ENCODE results near the gene TSPOAP1.
"Not testable (repeated sequence)": the region's sequence is repeated elsewhere in the genome, so short reads cannot be mapped to it uniquely, and the experiment has no call there.

The TSPOAP1 gene

GRCh38 chr17:58345500-58345899, 16.9 kb upstream of the TSPOAP1 start:
- TF ChIP-seq CTCF (IDR thresholded peaks at IDR 0.05), result no peak
- Histone ChIP-seq H3K4me1 (ENCODE audit: control insufficient read depth in 1 of 2, insufficient read depth in 1 of 2, low read depth in 1 of 2, low read length in 1 of 2) (peaks cover 75 to 77% of the 10 kb centered on the region in 2 experiments), H3K4me3 (ENCODE audit: low read depth in 1 of 2, low read length in 1 of 2) (peak overlapping the region in 1 of 2 experiments; percentile 3), H3K36me3 (peaks cover 77% of the 10 kb centered on the region), H3K27ac (peak overlapping the region; percentile 100), H3K27me3 (no peaks in the 10 kb centered on the region), H3K9me3 (no peaks in the 10 kb centered on the region)

GRCh38 chr17:58344791-58345157, 16.2 kb upstream of the TSPOAP1 start:
- Histone ChIP-seq H3K4me3 (ENCODE audit: low read depth in 1 of 2, low read length in 1 of 2) (peak overlapping the region; percentile 18 to 41), H3K4me1 (ENCODE audit: control insufficient read depth in 1 of 2, insufficient read depth in 1 of 2, low read depth in 1 of 2, low read length in 1 of 2) (peaks cover 75 to 77% of the 10 kb centered on the region in 2 experiments), H3K27ac (peak overlapping the region; percentile 100), H3K36me3 (peaks cover 70% of the 10 kb centered on the region), H3K27me3 (no peaks in the 10 kb centered on the region), H3K9me3 (no peaks in the 10 kb centered on the region)
- TF ChIP-seq CTCF (IDR thresholded peaks at IDR 0.05), result no peak

DNA sequence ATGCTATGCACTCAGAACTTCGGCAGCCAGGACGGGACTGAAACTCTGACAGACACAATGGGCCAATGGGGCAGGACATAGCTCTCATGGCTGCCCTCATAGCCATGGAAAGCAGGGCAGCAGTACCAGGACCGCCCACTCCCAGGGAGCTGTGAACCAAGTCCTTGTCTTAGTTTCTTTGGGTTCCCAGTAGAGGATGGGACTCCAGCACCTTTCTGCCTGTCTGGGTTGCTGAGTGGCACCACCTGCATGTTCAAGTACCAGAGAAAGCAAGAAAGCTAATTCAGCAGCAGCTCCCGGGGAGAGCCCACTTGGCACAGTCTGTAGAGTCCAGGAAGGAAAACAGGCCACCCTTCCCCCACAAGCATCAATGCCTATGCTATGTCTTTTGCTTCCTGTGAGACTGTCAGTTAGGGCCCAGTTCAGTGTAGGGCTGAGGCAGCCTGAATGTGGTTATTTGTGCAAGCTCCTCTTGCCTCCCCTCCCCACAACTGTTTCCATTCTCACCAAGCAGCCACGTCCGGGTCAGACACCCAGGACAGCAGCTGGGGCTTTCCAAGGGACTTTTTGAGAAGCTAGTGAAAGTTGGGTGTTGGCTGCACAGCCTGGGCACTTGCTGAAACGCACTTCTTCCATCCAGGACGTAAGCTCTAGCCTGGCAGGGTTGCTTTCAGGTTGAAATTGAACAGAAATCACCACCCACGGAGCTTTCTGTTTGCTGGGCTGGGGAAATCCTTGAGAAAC, 15.6 kb upstream of the TSPOAP1 start:
- peak overlapping the region; percentile 100 for H3K27ac ChIP-seq
- H3K27me3 ChIP-seq, result no peaks in the 10 kb centered on the region
- peaks cover 75 to 77% of the 10 kb centered on the region in 2 experiments for H3K4me1 ChIP-seq (ENCODE audit: control insufficient read depth in 1 of 2, insufficient read depth in 1 of 2, low read depth in 1 of 2, low read length in 1 of 2)
- H3K4me3 ChIP-seq (ENCODE audit: low read depth in 1 of 2, low read length in 1 of 2), result peak overlapping the region; percentile 18 to 41
- no peaks in the 10 kb centered on the region for H3K9me3 ChIP-seq
- no peak for TF ChIP-seq CTCF (IDR thresholded peaks at IDR 0.05)
- peaks cover 65% of the 10 kb centered on the region for H3K36me3 ChIP-seq

- Histone ChIP-seq H3K27me3 (no peaks in the 10 kb centered on the region), H3K9me3 (no peaks in the 10 kb centered on the region), H3K4me1 (ENCODE audit: control insufficient read depth in 1 of 2, insufficient read depth in 1 of 2, low read depth in 1 of 2, low read length in 1 of 2) (peaks cover 78 to 82% of the 10 kb centered on the region in 2 experiments), H3K27ac (peak overlapping the region; percentile 100), H3K36me3 (peaks cover 54% of the 10 kb centered on the region), H3K4me3 (ENCODE audit: low read depth in 1 of 2, low read length in 1 of 2) (no peak overlapping the region)
- TF ChIP-seq CTCF (IDR thresholded peaks at IDR 0.05), result no peak
Measured at GRCh38 chr17:58343131-58343530, 14.5 kb upstream of the TSPOAP1 start.

- Histone ChIP-seq H3K27ac (peak overlapping the region; percentile 100), H3K4me3 (ENCODE audit: low read depth in 1 of 2, low read length in 1 of 2) (no peak overlapping the region), H3K4me1 (ENCODE audit: control insufficient read depth in 1 of 2, insufficient read depth in 1 of 2, low read depth in 1 of 2, low read length in 1 of 2) (peaks cover 87 to 94% of the 10 kb centered on the region in 2 experiments), H3K27me3 (no peaks in the 10 kb centered on the region), H3K36me3 (peaks cover 42% of the 10 kb centered on the region), H3K9me3 (no peaks in the 10 kb centered on the region)
- TF ChIP-seq CTCF (IDR thresholded peaks at IDR 0.05), result no peak
Measured at GRCh38 chr17:58341861-58342475, 13.4 kb upstream of the TSPOAP1 start.

- Histone ChIP-seq H3K36me3 (peaks cover 35% of the 10 kb centered on the region), H3K27ac (peak overlapping the region; percentile 100), H3K4me1 (ENCODE audit: control insufficient read depth in 1 of 2, insufficient read depth in 1 of 2, low read depth in 1 of 2, low read length in 1 of 2) (peaks cover 94 to 100% of the 10 kb centered on the region in 2 experiments)
- H3K27me3 ChIP-seq; H3K9me3 ChIP-seq; H3K4me3 ChIP-seq (ENCODE audit: low read depth in 1 of 2, low read length in 1 of 2): not testable (repeated sequence)
Measured at GRCh38 chr17:58341136-58341860, 12.7 kb upstream of the TSPOAP1 start.
